Measurements from ENCODE around the gene LPP.

DNA sequence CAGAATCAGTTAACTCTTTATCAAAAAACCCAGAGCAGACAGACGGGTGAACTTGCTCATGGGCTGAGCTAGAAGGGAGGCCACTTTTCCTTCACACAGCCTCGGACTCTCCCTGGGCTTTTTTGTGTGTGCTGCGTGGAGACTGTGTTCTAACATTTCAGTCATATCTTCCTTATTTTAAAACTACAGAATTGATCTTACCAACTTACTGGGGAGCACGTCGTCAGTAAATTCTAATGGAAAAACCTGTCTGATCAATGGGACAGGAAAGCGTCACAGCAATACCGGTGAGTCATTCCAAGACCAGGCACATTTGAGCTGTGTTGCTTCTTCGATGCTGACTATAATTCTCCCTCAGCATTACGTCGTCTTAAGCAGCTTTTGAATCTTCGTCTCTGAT lies 145.1 kb downstream of the LPP start:
- TF ChIP-seq TAF1 (IDR thresholded peaks at IDR 0.05; ENCODE audit: borderline replicate concordance, insufficient read depth, low read length) (no peak), POLR2AphosphoS5 (IDR thresholded peaks at IDR 0.05; ENCODE audit: low read depth, low read length) (no peak), SIN3A (IDR thresholded peaks at IDR 0.05; ENCODE audit: borderline replicate concordance, insufficient read depth, low read length) (no peak)
